Activated T-cell treated with anti-CD3 and anti-CD28 coated beads for 4 hours (primary cell): ENCODE data around the gene MRPL9.

Experiments used
- DNase-seq: peaks from one replicate; pipeline ENCODE4 v3.0.0-alpha.2; 2020

Gene MRPL9

GRCh38 chr1:151729157-151729965 lies 33.9 kb downstream of the MRPL9 start:
- DNase-seq, result no peak

DNA sequence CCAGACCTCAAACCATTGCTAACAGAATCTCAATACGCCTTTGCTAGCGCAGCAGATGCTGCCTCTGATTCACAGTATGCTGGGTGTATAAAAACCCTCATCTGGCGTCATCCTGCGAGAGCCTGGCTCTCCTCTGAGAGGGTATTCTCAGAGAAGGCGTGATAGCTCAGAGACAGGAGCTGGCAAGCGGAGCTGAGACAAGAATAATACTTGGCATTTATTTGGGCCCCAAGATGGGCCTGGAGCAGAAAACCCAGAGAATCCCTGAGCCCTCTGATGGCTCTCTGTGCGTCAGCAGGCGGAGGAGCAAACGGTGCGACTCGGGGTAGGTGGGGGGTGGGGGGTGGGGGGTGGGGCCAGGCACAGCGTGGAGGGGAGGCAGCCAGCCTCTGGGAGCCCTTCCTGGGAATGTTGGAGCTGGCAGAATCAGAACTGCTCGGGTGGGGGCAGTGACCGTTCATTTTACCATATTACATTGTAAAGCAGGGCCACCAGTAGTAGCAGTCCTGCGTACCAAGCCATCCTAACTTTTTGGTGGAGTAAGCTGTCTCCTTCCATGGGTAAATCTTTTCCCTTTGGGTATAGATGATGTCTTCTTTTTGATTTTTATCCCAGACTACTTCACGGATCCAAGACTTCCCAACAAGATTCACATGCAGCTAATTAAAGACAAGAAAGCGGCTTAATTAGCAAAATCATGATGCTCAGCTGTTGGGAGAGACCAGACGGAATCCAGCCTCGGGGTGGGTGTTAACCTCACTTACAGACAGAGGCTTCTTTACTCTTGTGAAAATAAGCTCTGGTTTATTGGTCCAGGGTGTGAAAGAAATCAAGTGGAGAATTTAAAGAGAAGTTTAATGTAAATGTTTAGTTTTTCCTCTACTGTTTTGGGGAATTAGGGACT lies 34.9 kb downstream of the MRPL9 start:
- no peak for DNase-seq

GRCh38 chr1:151723726-151724370 lies 39.4 kb downstream of the MRPL9 start:
- no peak for DNase-seq

DNA sequence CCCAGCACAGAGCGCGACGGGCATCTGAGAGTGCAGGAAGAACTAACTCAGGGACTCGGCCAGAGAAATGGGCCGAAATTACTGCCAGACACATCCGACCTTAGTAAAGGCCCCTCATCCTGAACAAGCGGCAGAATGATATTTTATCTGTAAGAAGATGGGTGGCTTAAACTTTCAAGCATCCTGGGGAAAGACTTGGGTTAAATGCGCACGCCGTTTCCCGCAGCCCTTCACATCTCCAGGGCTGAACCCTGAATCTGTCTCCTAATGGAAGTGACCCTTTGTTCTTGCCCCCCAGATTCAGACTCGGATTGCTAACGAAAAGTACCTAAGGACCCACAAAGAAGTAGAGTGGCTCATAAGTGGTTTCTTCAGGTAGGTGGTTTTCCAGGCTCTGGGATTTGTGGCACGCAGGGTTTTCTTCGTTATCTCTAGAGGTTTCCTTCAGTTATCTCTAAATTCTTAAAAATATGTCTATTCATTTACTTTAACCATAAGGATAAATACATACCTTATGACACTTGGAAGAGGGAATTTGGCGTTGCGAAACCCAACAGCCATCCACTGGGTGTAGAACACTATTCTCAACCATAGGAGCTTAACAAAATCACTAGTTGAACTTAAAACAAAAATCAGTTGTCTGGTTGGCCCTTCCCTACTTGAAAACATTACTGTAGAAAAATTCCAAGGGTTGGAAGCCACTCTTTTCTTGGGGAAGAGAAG lies 41.3 kb downstream of the MRPL9 start:
- DNase-seq, result no peak

- peak; percentile 15 for DNase-seq
Measured at GRCh38 chr1:151720974-151721787, 42.1 kb downstream of the MRPL9 start, which contains the start of gene RIIAD1. TSS of gene RIIAD1 (plus strand) at chr1:151721522. CDS start at chr1:151721537, 15 bp downstream.

- DNase-seq, result no peak
Measured at GRCh38 chr1:151720554-151720953, 42.7 kb downstream of the MRPL9 start.

DNA sequence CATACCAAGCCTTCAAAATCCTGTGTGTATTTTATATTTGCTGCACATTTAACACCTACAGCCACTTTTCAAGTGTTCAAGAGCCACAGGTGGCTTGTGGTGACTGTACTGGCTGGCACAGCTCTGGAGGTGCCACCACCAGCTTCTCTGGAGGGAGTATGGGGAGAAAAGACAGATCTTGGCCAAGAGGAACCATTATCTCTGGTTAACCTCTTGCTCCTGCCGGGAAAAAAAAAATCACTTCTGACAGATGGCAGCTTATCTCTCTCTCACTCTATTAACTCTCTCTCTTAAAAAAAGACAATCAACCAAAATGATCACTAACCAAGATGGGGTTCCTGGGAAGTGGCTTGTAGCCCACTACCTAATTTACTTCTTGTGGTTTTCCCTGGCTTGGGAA lies 43.2 kb downstream of the MRPL9 start:
- DNase-seq, result no peak

- DNase-seq, result no peak
Measured at GRCh38 chr1:151718666-151719065, 44.6 kb downstream of the MRPL9 start.

- no peak for DNase-seq
Measured at GRCh38 chr1:151718011-151718431, 45.3 kb downstream of the MRPL9 start.

DNA sequence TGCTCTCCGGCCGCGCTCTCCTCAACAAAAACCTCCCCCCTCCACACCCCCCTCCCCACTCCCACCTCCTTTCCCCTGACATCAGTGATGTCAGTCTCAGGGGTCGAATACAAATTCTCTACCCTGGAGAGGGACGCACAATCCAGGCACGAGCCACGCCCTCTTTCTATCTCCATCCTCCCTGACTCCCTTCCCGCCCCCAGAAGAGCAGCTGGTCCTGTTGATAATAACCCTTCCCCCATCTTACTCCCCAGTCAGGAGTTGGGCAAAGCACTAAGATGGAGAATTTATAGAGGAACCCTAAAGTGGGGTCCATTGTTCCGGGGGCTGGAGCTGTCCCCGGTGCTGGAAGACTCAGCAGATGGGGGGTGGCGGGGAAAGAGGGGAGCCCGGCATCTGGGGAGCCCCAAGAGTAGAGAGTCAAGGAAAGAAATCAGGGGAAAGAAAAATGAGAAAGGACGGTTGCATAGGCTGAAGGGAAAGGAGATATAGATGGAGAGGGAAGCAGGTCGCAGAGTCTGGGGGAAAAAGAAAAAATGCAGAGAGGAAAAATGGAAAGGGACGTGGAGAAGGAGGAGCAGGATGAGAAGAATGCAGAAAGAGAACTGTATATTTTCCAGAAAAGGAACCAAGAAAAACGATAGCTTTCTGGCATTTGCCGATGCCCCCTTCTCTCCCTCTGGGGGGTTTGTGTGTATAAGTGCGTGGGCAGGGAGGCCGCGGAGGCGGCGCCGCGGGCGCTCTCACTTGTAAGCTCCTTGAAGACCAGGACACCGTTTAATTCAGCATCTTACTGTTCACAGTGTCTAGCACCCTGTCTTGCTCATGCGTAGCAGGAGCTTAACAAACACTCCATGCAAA lies 46.3 kb downstream of the MRPL9 start, which contains the start of gene CELF3:
Gene CELF3, minus strand, starts transcription at position 33 of the 861 bp plus-strand sequence. CDS start 783 bp downstream, outside the sequence.
- DNase-seq, result no peak

DNA sequence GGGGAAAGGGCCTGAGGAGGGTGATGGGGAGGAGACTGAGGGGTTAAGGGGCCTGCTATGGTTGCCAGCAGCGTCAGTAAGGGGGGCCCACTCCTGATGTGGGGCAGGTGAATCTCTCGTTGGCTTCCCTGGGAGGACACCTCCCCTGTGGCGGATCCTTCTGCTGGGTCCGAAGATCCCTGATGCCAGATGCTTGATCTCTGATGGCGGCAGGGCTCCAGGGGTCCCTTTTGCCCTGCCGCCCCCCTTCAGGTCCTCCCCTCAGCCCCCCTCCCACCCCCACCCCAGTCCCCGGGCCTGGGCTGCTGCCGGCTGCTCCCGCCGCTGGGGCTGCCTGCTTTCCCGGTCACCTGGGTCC lies 46.9 kb downstream of the MRPL9 start:
- no peak for DNase-seq

DNA sequence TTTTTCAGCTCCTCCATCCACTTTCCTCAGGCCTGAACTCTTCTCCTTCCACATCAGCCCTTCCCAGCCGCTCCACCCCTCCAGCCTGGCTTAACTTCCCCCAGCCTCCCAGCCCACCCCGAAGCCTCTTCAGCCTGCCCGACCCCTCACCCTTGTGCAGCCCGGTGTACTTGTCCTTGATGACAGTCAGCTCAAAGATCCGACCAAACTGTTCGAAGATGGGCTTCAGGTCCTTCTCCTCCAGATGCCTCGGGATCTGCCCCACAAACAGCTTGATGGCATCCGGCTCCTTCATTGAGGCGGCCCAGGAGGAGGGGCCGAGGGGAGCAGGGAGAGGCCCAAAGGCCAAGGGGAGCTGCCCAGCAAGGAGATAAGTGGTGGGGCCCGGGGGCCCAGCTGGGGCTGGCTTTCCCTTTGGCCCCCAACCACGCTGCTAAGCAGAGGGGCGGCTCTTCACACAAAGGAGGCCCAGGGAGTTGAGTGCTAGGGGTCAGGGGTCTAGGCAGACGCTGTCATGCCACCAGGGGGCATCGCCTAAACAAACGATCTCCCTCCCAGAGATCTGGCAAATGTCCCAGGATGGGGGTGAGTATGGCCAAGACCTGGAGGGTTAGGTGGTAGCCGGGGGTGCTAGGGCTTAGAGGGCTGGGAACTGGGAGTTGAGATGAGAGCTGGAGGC lies 47.4 kb downstream of the MRPL9 start:
- no peak for DNase-seq

GRCh38 chr1:151714820-151715725 lies 48.2 kb downstream of the MRPL9 start:
- no peak for DNase-seq

- DNase-seq, result no peak
Measured at GRCh38 chr1:151713874-151714273, 49.4 kb downstream of the MRPL9 start.

- no peak for DNase-seq
Measured at GRCh38 chr1:151713044-151713443, 50.3 kb downstream of the MRPL9 start.

DNA sequence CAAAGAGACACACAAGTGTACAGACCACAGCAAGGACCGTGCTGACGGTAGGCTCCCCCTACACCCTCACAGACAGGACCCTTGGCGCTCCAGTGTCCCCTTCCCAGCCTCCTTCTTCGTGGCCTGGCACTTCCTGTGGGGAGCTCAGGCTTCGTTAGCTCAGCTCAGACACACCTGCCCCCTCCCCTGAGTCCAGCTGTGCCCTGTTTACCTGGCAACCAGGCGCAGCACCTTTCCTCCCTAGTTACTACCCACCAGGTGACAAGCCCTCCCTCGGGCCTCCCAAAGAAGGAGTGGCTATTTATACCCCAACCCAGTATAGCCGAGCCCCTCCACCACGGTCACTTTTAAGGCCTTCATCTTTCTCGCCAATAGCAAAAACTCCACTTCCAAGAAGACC lies 51.3 kb downstream of the MRPL9 start:
- no peak for DNase-seq

DNA sequence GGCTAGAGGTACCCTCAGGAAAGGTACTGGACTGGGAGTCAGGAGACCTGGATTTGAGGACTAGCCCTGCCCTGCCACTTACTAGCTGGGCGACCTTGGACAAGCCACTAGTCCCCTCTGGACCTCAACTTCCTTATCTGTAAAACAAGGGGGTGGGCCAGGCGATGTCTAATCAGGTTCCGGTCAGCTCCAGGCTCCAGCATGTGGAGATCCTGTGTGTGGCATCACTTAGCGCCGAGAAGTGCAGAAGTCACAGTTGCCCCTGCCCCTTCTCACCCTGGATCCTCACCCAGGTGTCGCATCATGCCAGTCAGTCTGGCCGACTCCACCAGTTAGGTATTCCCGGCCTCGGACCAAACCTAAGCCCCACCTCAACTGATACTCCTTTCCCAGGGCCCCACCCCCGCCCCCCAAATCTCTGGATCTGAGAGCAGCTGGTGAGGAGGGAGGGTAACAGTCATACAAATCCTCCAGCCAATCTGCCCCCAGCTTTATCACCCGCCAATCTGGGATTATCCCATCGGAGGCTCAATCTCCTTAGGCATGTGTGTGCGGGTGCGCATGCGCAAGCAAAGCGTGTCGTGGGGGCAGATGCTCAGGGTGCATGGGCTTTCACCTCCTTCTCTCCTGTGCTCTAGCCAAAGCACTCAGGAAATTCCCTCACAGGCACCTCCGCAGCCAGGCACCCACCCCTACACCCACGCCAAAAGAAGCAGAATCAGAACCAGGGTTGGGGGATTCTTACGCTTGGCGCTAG lies 52.1 kb downstream of the MRPL9 start:
- DNase-seq, result no peak

DNA sequence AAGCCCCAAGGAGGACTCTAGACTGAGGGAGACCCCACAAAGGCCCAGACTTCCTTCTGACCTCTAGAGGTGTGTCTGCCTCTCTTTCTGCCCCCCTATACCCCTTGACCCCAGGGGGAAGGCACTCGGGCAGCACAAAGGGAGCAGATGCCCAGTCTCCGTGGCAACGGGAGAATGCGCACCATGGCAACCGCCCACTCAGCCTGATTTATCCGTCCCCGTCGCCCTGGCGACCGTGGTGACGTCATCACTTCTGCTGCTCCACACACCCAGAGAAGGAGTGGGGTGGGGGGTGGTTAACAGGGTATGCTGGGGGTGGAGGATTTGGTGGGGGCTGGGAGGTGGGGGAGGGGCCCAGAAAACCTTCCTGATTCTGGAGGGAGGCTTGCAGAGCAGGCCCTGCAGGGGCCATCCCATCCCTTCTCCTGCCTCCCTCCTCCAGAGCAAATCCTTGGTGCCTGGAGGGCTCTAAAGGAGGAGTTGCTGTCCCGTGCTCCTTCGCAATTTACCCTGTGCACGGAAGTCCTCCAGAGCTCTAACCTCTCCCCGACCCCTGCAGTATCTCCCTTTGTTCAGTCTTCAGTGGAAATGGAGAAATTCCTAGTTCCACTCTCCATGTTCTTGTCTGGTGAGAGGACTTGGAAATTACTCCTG lies 53.0 kb downstream of the MRPL9 start:
- DNase-seq, result peak; percentile 21
